Large intestine (tissue), 3 donors: ENCODE data around the gene FRMD8. TPM values are rescaled to one million over a fixed set of nuclear protein-coding genes. Genes with fewer than 3 reads are reported as not detected.

Experiments
- DNase-seq, 2 donors: peaks; one replicate each; pipeline versions ENCODE4 v3.0.0 to v3.0.0-alpha.2; 2013
- H3K27ac ChIP-seq: one replicate; pipeline ENCODE4 v1.5.1; 2013; ENCODE audit warnings: low read length
- H3K27me3 ChIP-seq: 2 replicates; pipeline ENCODE4 v1.6.1; 2013; ENCODE audit warnings: low read length; ENCODE audit not compliant: control insufficient read depth, insufficient read depth
- H3K36me3 ChIP-seq: 2 replicates; pipeline ENCODE4 v1.6.1; 2013; ENCODE audit warnings: low read length; ENCODE audit not compliant: control insufficient read depth, insufficient read depth
- H3K4me1 ChIP-seq: one replicate; pipeline ENCODE4 v1.6.1; 2013; ENCODE audit warnings: low read length; ENCODE audit not compliant: control insufficient read depth, insufficient read depth
- H3K4me3 ChIP-seq: one replicate; pipeline ENCODE4 v1.5.1; 2013; ENCODE audit warnings: low read length
- H3K9me3 ChIP-seq: one replicate; pipeline ENCODE4 v1.6.1; 2013; ENCODE audit warnings: mild to moderate bottlenecking, low read depth, low read length, moderate library complexity; ENCODE audit not compliant: control insufficient read depth
- WGBS: methylation state at CpG from one replicate; pipeline ENCODE4 v1.1.5; 2013; ENCODE audit warnings: low lambda C conversion rate; ENCODE audit not compliant: insufficient coverage; 5-methylcytosine and 5-hydroxymethylcytosine counted together
- polyA plus RNA-seq: library from polyadenylated mRNA; unstranded; fragments of 120-200 nt; gene quantifications from one replicate; pipeline ENCODE4 v1.2.1, GENCODE V29; 2013

The FRMD8 gene
- polyA plus RNA-seq, 1 donor: 23.5 TPM

- peaks cover 14% of the 10 kb centered on the region for H3K4me1 ChIP-seq
Observed at GRCh38 chr11:65425971-65426838, 39.8 kb downstream of the FRMD8 start.

DNA sequence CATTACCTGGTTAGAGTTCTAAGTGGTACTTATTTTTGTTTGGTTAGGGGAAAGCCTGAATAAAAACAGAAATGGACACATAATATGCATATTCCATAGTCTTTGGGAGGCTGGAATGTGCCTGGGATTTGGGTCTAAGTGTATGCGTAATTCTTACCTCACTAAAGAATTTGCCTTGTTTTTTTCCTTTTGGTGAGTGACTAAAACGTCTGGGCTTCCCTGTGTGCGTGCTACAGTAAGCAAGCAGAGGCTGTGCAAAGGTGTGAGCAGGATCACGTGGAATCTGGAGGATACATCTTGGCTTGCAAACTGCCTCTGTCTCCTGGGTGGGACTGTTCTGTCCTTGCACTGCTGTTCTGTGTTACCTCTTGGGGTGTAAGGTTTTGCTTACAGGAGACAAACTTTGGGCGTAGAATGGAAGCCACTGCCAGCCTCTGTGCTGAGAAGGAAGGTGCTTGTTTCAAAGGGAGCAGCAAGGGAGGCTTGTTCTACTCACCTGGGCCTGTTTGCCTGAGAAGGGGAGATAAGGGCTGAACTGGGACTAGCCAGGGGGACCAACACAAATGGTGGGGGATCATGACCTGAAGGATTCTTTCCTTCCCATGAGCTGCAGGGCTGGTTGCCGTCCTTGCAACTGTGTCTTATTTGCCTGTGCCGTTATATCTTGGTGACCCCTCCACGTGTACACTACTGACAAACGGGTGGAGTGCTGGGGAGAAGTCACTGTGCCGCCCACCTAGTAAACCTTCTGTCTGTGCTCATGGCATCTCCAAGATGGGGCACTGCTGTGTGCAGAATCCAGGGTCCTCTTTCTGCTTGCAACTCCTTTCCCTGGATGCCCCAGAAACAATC is 40.6 kb downstream of the FRMD8 start:
- peak in 1 of 2 donors; percentile 76 for DNase-seq
- Histone ChIP-seq H3K27me3 (no peaks in the 10 kb centered on the region), H3K27ac (peak overlapping the region; percentile 100), H3K36me3 (peaks cover 6% of the 10 kb centered on the region), H3K4me1 (peaks cover 7% of the 10 kb centered on the region), H3K9me3 (no peaks in the 10 kb centered on the region), H3K4me3 (peak overlapping the region; percentile 74)
- no CpG with 5 or more reads among the region's 10 CpGs for WGBS

More at GRCh38 chr11:65425971-65426838, 39.8 kb downstream of the FRMD8 start:
- Histone ChIP-seq H3K27me3 (no peaks in the 10 kb centered on the region), H3K9me3 (no peaks in the 10 kb centered on the region), H3K27ac (peak overlapping the region; percentile 100), H3K4me3 (peak overlapping the region; percentile 74), H3K36me3 (peaks cover 6% of the 10 kb centered on the region)
- WGBS: 57% methylated on average over 7 of the region's 9 CpGs
- peak; percentile 77 to 87 for DNase-seq

GRCh38 chr11:65427691-65428577 is 41.5 kb downstream of the FRMD8 start:
- Histone ChIP-seq H3K4me3 (no peak overlapping the region), H3K9me3 (no peaks in the 10 kb centered on the region), H3K36me3 (peaks cover 6% of the 10 kb centered on the region), H3K27me3 (no peaks in the 10 kb centered on the region), H3K27ac (peak overlapping the region; percentile 100), H3K4me1 (peaks cover 7% of the 10 kb centered on the region)
- DNase-seq: peak in 1 of 2 donors; percentile 41
- WGBS: 84% methylated on average over 2 of the region's 11 CpGs

DNA sequence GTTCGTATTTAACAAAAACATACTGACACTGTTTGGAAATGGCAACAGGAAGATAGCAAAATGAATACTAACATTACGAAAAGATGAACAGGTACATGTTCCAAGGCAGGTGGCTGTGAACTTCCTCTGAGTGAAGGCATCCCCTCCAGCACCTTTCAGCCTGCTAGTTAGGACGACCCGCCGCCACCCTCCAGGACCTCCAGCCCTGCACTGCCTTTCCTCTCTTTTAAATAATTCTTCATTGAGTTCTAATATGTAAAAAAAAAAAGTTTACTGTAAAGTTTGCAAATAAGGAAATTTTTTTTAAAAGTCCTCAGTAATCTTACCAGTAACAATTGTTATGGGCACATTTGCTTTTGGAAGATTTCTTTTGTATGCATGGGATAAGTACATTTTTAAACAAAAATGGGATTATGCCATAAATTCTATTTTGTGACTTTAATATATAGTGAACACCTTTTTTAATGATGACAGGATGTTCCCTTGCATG is 42.2 kb downstream of the FRMD8 start:
- H3K27me3 ChIP-seq: no peaks in the 10 kb centered on the region
- no peaks in the 10 kb centered on the region for H3K9me3 ChIP-seq
- no peak overlapping the region for H3K4me3 ChIP-seq
- no peak for DNase-seq
- WGBS: 80% methylated on average over 1 of the region's 5 CpGs
- peaks cover 7% of the 10 kb centered on the region for H3K4me1 ChIP-seq
- peaks cover 6% of the 10 kb centered on the region for H3K36me3 ChIP-seq
- peak overlapping the region; percentile 100 for H3K27ac ChIP-seq

- Histone ChIP-seq H3K4me1 (peaks cover 7% of the 10 kb centered on the region), H3K9me3 (no peaks in the 10 kb centered on the region), H3K27me3 (no peaks in the 10 kb centered on the region), H3K4me3 (no peak overlapping the region), H3K36me3 (peaks cover 9% of the 10 kb centered on the region), H3K27ac (peak overlapping the region; percentile 100)
- DNase-seq: peak in 1 of 2 donors; percentile 69
- 46% methylated on average over 3 of the region's 9 CpGs for WGBS
Observed at GRCh38 chr11:65429068-65429681, 42.7 kb downstream of the FRMD8 start.

- H3K36me3 ChIP-seq: peaks cover 15% of the 10 kb centered on the region
- H3K27me3 ChIP-seq: no peaks in the 10 kb centered on the region
- H3K9me3 ChIP-seq: no peaks in the 10 kb centered on the region
- DNase-seq: peak in 1 of 2 donors; percentile 44
- WGBS: no CpG with 5 or more reads among the region's 9 CpGs
- H3K4me3 ChIP-seq: no peak overlapping the region
- peak overlapping the region; percentile 100 for H3K27ac ChIP-seq
- peaks cover 7% of the 10 kb centered on the region for H3K4me1 ChIP-seq
Observed at GRCh38 chr11:65429724-65430405, 43.4 kb downstream of the FRMD8 start.

DNA sequence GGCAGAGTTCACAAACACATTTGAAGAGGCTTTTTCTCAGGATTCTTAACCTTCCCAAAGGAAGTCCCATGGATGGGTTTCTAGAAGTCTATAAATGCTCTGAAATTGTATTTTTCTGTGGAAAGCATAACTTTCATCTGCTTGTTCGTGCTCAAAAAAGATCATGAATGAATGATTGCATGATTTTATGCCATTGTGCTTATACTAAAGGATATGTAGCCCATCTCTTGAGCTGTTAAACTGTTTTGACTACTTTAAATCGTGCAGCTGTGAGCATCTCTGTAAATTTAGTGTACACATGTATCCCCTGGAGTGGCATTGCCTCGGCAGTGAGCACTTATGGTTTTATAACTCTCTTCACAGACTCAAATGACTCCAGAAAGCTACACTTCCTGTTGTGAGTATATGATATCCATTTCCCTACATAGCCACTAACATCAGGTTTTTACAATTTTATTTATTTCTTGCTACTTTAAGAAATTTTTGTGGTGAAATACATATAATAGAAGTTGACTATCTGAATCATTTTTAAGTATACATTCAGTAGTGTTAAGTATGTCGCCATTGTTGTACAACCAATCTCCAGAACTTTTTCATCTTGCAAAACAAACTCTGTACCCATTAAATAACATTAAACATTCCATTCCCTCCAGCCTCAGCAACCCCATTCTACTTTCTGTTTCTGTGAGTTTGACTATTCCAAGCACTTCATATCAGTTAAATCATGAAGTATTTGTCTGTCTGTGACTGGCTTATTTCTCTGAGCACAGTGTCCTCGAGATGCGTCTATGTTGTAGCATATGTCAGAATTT is 44.2 kb downstream of the FRMD8 start:
- peaks cover 7% of the 10 kb centered on the region for H3K4me1 ChIP-seq
- no peak for DNase-seq

DNA sequence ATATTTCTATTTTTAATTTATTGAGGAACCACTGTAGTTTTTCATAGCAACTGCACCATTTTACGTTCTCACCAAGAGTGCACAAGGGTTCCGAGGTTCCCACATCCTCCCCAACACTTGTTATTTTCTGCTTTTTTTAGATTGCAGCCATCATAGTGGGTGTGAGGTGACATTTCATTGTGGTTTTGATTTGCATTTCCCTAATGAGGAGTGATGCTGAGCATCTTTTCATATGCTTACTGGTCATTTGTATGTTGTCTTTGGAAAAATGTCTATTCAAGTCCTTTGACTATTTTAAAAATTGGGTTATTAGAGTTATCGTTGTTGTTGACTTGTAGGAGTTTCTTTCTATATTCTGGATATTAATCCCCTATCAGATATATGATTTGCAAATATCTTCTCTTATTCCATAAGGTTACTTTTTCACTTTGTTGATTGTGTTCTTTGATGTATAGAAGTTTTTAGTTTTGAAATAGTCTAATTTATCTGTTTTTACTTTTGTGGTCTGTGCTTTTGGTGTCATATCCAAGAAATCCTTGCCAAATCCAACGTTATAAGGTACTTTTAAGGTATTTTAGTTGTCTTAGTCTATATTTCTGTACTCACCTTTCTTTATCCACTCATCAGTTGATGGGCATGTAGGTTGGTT is 45.1 kb downstream of the FRMD8 start:
- no peaks in the 10 kb centered on the region for H3K27me3 ChIP-seq
- H3K36me3 ChIP-seq: peaks cover 27% of the 10 kb centered on the region
- 100% methylated on average over 3 of the region's 4 CpGs for WGBS
- DNase-seq: no peak
- H3K4me3 ChIP-seq: no peak overlapping the region
- H3K27ac ChIP-seq: no peak overlapping the region
- no peaks in the 10 kb centered on the region for H3K9me3 ChIP-seq
- peaks cover 6% of the 10 kb centered on the region for H3K4me1 ChIP-seq

More for the DNA sequence above, 44.2 kb downstream of the FRMD8 start:
- no peak overlapping the region for H3K4me3 ChIP-seq
- H3K27ac ChIP-seq: peak overlapping the region; percentile 100
- WGBS: 93% methylated on average over 2 of the region's 6 CpGs
- no peaks in the 10 kb centered on the region for H3K27me3 ChIP-seq
- peaks cover 20% of the 10 kb centered on the region for H3K36me3 ChIP-seq
- H3K9me3 ChIP-seq: no peaks in the 10 kb centered on the region
